GM08714 (cell line): ENCODE measurements around the gene NAV1.
"Not testable (repeated sequence)": the region's sequence is repeated elsewhere in the genome, so short reads cannot be mapped to it uniquely, and the experiment has no call there.

Experiments used
- H3K4me3 ChIP-seq: fragments of 200-500 bp; sonication (Bioruptor generic); 2 replicates; pipeline ENCODE4 v1.5.1; 2014; ENCODE audit warnings: mild to moderate bottlenecking, low read length, inconsistent platforms
- ZNF274 ChIP-seq: IDR thresholded peaks from 2 replicates; pipeline ENCODE4 v1.6.1; 2012; ENCODE audit warnings: mild to moderate bottlenecking, low read depth, low read length

NAV1 gene

GRCh38 chr1:201542309-201543035, 3.5 kb downstream of the NAV1 start:
- H3K4me3 ChIP-seq, result no peak overlapping the region
- no peak for TF ChIP-seq ZNF274

DNA sequence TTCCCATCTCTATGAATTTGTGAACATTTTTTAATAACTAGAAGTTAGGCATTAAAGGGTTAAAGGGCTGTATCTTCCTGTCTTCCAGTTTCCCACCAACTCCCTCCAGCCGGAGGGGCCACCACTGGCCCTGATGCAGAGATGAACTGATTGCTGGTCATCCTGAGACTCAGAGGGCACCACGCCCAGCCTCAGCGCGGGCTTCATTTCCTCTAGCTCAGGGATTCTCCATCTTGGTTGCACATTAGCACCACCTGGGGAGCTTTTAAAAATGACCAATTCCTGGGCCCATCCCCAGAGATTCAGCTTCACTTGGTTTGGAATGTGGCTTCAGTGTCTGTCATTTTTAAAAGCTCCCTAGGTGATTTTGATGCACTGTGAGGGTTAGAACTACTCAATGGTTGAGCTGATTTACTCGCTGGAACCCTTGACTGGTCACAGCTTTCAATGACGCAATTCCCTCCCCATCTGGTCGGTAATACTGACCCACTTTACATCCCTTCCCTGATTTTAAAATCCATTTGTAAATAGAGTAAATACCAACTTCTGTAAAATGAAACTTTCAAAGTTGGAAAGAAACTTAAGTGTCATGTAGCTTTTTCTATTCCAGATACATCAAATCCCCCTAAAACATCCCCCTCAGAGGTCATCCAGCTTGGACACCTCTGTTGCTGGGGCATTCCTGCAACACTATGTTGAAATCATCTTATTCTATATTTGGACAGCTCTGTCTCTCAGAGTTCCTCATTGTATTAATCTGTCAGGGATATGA, 5.1 kb downstream of the NAV1 start:
- no peak overlapping the region for H3K4me3 ChIP-seq
- no peak for TF ChIP-seq ZNF274

DNA sequence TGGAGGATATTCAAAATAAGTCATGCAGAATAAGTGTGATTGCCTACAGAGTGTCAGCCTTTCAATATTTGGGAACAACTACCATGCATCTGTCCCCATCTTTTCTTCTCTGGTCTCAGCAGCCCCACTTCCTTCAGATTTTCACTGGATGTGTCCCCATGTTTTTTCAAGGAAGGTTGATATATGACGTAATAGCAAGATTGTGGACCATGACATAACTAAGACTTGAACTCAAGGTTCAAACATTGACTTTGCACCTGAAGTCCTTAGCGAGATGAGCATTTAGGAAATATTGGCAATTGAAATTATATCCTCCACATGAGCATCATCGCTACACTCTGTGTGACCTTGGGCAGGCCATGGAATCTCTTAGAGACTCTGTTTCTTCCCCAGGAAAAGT, 5.8 kb downstream of the NAV1 start:
- no peak for TF ChIP-seq ZNF274

GRCh38 chr1:201545851-201546492, 7.0 kb downstream of the NAV1 start:
- no peak overlapping the region for H3K4me3 ChIP-seq
- no peak for TF ChIP-seq ZNF274

More for the DNA sequence above, 5.8 kb downstream of the NAV1 start:
- H3K4me3 ChIP-seq, result no peak overlapping the region

DNA sequence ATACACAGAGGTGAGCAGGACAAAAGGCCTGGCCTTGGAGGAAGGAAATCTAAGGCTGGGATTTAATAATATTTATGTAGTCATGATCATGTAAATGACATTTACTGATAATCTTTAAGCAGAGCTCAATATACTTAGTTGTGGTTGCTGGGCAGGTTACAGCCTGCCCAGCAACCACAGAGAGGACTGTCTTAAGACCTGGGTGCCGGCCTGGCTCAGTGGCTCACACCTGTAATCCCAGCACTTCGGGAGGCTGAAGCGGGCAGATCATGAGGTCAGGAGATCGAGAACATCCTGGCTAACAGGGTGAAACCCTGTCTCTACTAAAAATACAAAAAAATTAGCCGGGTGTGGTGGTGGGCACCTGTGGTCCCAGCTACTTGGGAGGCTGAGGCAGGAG, 10.6 kb downstream of the NAV1 start:
- not testable (repeated sequence) for H3K4me3 ChIP-seq

DNA sequence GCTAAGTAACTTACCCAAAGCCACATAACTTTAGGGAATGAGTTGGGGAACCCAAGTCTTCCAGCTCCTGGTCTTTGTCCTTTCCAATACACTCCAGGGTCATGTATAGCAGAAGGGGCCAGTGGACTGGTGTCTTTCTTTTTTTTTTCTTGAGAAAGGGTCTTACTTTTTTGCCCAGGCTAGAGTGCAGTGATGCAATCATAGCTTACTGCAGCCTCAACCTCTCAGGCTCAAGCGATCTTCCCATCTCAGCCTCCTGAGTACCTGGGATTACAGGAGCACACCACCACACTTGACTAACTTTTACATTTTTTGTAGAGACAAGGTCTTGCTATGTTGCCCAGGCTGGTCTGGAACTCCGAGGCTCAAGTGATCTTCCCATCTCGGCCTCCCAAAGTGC, 12.2 kb downstream of the NAV1 start:
- no peak for TF ChIP-seq ZNF274

DNA sequence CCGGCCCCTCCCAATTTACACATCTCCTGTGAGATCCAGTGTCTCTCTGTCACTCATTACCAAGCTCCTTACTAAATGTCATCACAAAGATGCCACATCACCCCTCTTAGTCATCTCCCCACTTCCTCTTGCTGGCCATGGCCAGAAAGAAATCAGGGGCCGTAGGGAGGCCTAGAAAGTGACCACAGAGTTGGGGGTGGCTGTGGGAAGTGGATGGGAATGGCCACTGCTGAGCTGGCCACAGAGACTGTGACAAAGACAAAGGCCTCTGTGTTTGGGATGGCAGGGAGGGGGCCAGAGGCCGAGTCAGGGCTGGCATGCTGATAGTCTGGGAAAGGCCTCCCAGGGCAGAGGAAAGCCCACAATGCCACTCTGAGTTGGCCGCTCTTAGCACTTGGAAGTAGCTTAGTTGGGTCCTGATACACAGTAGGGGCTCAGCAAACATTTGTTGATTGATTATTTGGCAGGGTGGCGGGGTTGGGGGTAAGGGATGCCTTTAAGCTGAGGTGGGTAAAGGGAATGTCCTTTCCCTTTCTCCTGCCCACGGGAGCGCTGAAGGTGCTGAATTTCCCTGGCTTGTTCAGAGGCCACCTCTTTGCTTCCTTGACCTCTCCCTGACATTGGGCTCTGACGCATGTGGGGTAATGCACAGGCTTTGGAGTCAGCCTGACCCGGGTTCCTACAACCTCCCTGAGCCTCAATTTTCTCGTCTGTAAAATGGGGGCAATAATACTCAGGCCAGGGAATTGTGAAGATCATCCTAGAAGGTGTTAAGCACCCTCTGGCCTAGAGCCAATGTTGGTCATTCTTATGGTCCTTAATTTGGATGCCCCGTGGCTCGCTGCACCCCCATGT, 13.2 kb downstream of the NAV1 start:
- no peak for TF ChIP-seq ZNF274
- no peak overlapping the region for H3K4me3 ChIP-seq

More for the DNA sequence above, 12.2 kb downstream of the NAV1 start:
- no peak overlapping the region for H3K4me3 ChIP-seq

DNA sequence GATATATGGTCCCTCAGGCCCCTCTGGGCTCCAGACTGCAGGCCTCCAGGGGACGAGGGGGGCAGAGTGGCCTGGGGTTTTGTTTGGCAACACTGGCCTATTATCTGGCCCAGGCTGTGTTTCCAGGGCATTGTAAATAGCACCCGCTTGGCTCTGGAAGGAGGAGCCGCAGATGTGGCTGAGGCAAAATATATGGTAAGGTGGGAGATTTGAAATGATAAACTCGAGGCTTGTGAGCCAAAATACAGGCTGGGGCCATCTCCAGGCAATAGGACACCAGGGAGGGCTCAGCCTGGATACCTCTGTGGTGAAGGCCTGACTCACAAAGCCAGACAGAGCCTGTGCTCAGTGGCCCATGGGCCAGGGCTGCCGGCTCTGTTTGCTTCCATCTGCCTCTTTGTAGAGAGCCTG, 14.0 kb downstream of the NAV1 start:
- no peak overlapping the region for H3K4me3 ChIP-seq
- TF ChIP-seq ZNF274, result no peak

DNA sequence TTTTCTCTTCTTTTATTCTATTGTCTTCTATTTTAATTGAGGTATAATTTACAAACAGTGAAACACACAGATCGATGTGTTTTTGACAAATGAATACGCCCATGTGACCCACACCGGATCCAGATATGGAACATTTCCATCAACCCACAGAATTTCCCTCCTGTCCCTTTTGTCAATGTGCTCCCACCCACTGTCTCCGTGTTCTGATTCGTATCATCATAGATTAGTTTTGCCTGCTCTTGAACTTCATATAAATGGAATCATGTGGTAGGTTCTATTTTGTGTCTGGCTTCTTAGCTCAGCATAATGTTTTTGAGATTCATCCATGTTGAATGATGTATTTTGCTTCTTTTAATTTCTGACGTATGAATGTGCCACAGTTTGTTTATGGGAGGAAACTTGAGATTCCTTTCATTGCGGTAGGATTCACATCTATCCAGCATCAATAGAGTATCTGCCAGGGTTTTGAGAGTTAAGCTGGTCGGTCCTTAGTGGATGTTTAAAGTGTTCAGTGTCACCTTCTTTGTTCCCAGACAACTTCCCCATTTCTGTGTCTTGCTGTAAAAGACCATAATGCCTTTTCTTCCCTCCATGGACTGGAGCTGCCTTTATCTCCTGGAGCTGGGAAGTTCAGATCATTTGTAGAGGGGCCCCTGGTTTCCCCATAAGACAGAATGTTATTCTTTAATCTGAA, 14.7 kb downstream of the NAV1 start:
- H3K4me3 ChIP-seq, result no peak overlapping the region
- no peak for TF ChIP-seq ZNF274

GRCh38 chr1:201554190-201554600, 15.3 kb downstream of the NAV1 start:
- no peak overlapping the region for H3K4me3 ChIP-seq
- no peak for TF ChIP-seq ZNF274

GRCh38 chr1:201554789-201555592, 16.1 kb downstream of the NAV1 start:
- TF ChIP-seq ZNF274, result no peak
- no peak overlapping the region for H3K4me3 ChIP-seq

DNA sequence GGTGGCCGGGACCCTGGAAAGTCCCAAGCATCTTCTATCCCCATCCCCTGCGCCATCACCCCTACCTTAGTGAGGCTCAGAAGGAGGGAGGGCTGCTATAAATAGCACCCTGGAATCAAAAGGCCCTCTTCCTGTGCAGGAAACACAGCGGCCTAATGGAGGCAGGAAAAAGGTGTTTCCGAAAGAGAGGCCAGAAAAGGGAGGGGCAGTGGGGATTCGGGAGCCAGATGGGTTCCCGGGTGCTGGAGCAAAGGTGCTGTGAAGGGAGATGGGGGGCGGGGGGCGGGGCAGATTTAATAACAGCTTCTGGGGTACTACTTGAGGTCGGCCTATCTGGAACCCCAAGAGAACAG, 16.6 kb downstream of the NAV1 start:
- TF ChIP-seq ZNF274, result no peak
- no peak overlapping the region for H3K4me3 ChIP-seq
